Testis (tissue), 2 donors: ENCODE data around the gene NCBP2.

Source experiments
- CTCF ChIP-seq, 3 experiments: fragments of 450-650 bp in 2 of 3; fragments of 200-600 bp in 1 of 3; sonication (generic) in 1 of 3; IDR thresholded peaks; one replicate each; pipeline ENCODE4 v1.5.1; 2016 to 2019; ENCODE audit warnings: antibody characterized with exemption in 3 of 3, mild to moderate bottlenecking in 2 of 3, moderate library complexity in 1 of 3
- POLR2A ChIP-seq: fragments of 450-650 bp; IDR thresholded peaks from one replicate; pipeline ENCODE4 v1.6.1; 2017; ENCODE audit warnings: antibody characterized with exemption, mild to moderate bottlenecking, moderate library complexity

- no peak for TF ChIP-seq CTCF (IDR thresholded peaks at IDR 0.05)
- TF ChIP-seq POLR2A: no peak
These were observed 26.2 kb upstream of the NCBP2 start, which contains the start of gene PIGZ for GRCh38 chr3:196968233-196969133.
